Ovary (tissue), 3 donors: Measurements from ENCODE around the gene PCNT.

Source experiments
- CTCF ChIP-seq, 3 donors: fragments of 450-650 bp in 2 of 3; fragments of 200-600 bp in 1 of 3; IDR thresholded peaks; one replicate each; pipeline versions ENCODE4 v1.5.1 to v1.8.0; 2016 to 2022; ENCODE audit warnings: antibody characterized with exemption in 3 of 3, mild to moderate bottlenecking in 1 of 3
- EP300 ChIP-seq: sonication (generic); formaldehyde crosslinking; IDR thresholded peaks from one replicate; pipeline ENCODE4 v1.6.1; 2017; ENCODE audit warnings: antibody characterized with exemption
- POLR2A ChIP-seq: fragments of 450-650 bp; IDR thresholded peaks from one replicate; pipeline ENCODE4 v1.6.1; 2017; ENCODE audit warnings: antibody characterized with exemption, mild to moderate bottlenecking, moderate library complexity
- donor health status: DM: no; HTN: no; CAD: no.

GRCh38 chr21:46356494-46357334 lies 32.8 kb downstream of the PCNT start:
- no peak for TF ChIP-seq POLR2A
- no peak for TF ChIP-seq EP300
- no peak for TF ChIP-seq CTCF (IDR thresholded peaks at IDR 0.05)
